Calu3 (cell line): ENCODE results near the gene HLCS. TPM values are rescaled to one million over a fixed set of nuclear protein-coding genes. Genes with fewer than 3 reads are reported as not detected.
A peak's percentile ranks its signal among the peaks of the same experiment; 100 is the strongest.

Experiments
- BruUV-seq: library from RNA; stranded (reverse); fragments of 400-500 nt; replicated peaks from 2 replicates; lab custom pipeline; 2021; lab: Mats Ljungman, UMichigan
- CTCF ChIA-PET: fragments of 300-600 bp; sonication (Branson Sonifier 250); formaldehyde crosslinking; loops from one replicate; lab custom pipeline; 2022; ENCODE audit warnings: antibody characterized with exemption; lab: Charles Lee
- DNase-seq: peaks from one replicate; pipeline ENCODE4 v3.0.0; 2022
- H3K27ac Mint-ChIP-seq: one replicate; pipeline ENCODE4 v1.8.0; 2022; ENCODE audit warnings: mixed read lengths; ENCODE audit not compliant: unreplicated experiment
- H3K27me3 Mint-ChIP-seq: one replicate; pipeline ENCODE4 v1.8.0; 2022; ENCODE audit warnings: mixed read lengths; ENCODE audit not compliant: unreplicated experiment
- H3K36me3 Mint-ChIP-seq: one replicate; pipeline ENCODE4 v1.8.0; 2022; ENCODE audit warnings: mild to moderate bottlenecking, moderate library complexity, mixed read lengths; ENCODE audit not compliant: insufficient read depth, unreplicated experiment
- H3K4me1 Mint-ChIP-seq: one replicate; pipeline ENCODE4 v1.8.0; 2022; ENCODE audit warnings: mild to moderate bottlenecking, low read depth, mixed read lengths; ENCODE audit not compliant: unreplicated experiment
- H3K4me3 Mint-ChIP-seq: one replicate; pipeline ENCODE4 v1.8.0; 2022; ENCODE audit warnings: mild to moderate bottlenecking, low read depth, moderate library complexity, mixed read lengths; ENCODE audit not compliant: unreplicated experiment
- H3K9me3 Mint-ChIP-seq: one replicate; pipeline ENCODE4 v1.8.0; 2022; ENCODE audit warnings: low read depth, mixed read lengths; ENCODE audit not compliant: unreplicated experiment
- CTCF ChIP-seq: fragments of 200-600 bp; IDR thresholded peaks from one replicate; pipeline ENCODE4 v1.8.0; 2022; ENCODE audit warnings: antibody characterized with exemption; ENCODE audit not compliant: unreplicated experiment
- intact Hi-C: fragments of 100-400 bp; cut with micrococcal nuclease; formaldehyde crosslinking; loops from one replicate; pipeline ENCODE4 v1.10.0; 2022; ENCODE audit not compliant: unreplicated experiment
- total RNA-seq: library from RNA; stranded (reverse); gene quantifications from 2 replicates; pipeline ENCODE4 v1.2.3, GENCODE V29; 2022

HLCS gene
- total RNA-seq, 1 experiment from 2014 or later, result 18.4 TPM

GRCh38 chr21:36973986-36974850, 7.7 kb upstream of the HLCS start:
- intact Hi-C loops, result no loop called here
- no peaks in the 10 kb centered on the region for H3K36me3 Mint-ChIP-seq
- no peak for DNase-seq
- no peak overlapping the region for H3K27ac Mint-ChIP-seq
- no peak for TF ChIP-seq CTCF
- CTCF ChIA-PET, result no interaction called here
- BruUV-seq, result no TSS peak
- no peaks in the 10 kb centered on the region for H3K27me3 Mint-ChIP-seq
- no peak overlapping the region for H3K4me3 Mint-ChIP-seq
- H3K4me1 Mint-ChIP-seq, result peaks cover 8% of the 10 kb centered on the region
- H3K9me3 Mint-ChIP-seq, result no peaks in the 10 kb centered on the region

- CTCF ChIA-PET, result no interaction called here
- TF ChIP-seq CTCF, result no peak
- H3K4me3 Mint-ChIP-seq, result no peak overlapping the region
- DNase-seq, result no peak
- no peak overlapping the region for H3K27ac Mint-ChIP-seq
- H3K27me3 Mint-ChIP-seq, result no peaks in the 10 kb centered on the region
- BruUV-seq, result no TSS peak
- intact Hi-C loops, result no loop called here
- peaks cover 9% of the 10 kb centered on the region for H3K4me1 Mint-ChIP-seq
- H3K36me3 Mint-ChIP-seq, result peaks cover 17% of the 10 kb centered on the region
- no peaks in the 10 kb centered on the region for H3K9me3 Mint-ChIP-seq
Measured at GRCh38 chr21:36968976-36969375, 2.5 kb upstream of the HLCS start.

- Mint-ChIP-seq H3K36me3 (peaks cover 17% of the 10 kb centered on the region), H3K27ac (no peak overlapping the region), H3K4me3 (no peak overlapping the region), H3K27me3 (no peaks in the 10 kb centered on the region), H3K9me3 (no peaks in the 10 kb centered on the region), H3K4me1 (peaks cover 9% of the 10 kb centered on the region)
- no peak for DNase-seq
- no peak for TF ChIP-seq CTCF
- no TSS peak for BruUV-seq
- intact Hi-C loops, result no loop called here
- CTCF ChIA-PET, result no interaction called here
Measured at GRCh38 chr21:36968414-36968813, 1.9 kb upstream of the HLCS start.

GRCh38 chr21:36966821-36967768, 626 bp upstream of the HLCS start:
- no peaks in the 10 kb centered on the region for H3K9me3 Mint-ChIP-seq
- intact Hi-C loops, result no loop called here
- peak overlapping the region; percentile 82 for H3K4me3 Mint-ChIP-seq
- TSS peak; percentile 61 for BruUV-seq
- H3K4me1 Mint-ChIP-seq, result peaks cover 9% of the 10 kb centered on the region
- CTCF ChIA-PET, result interaction anchor here (0.9 to 1.2 kb wide), 2 partner anchors 10 to 22 kb away, joined by 3 to 5 read pairs; no protein-coding TSS in a partner anchor
- H3K27ac Mint-ChIP-seq, result no peak overlapping the region
- peaks cover 17% of the 10 kb centered on the region for H3K36me3 Mint-ChIP-seq
- no peak for TF ChIP-seq CTCF
- no peaks in the 10 kb centered on the region for H3K27me3 Mint-ChIP-seq
- no peak for DNase-seq
